ENCODE data around the gene ZNF837. TPM values are rescaled to one million over a fixed set of nuclear protein-coding genes. Genes with fewer than 3 reads are reported as not detected.

The ZNF837 gene
- total and polyA plus RNA-seq, 2 of the 13 experiments (the other 11 are each of a cell fraction or from before 2014, with no cell fraction given), result 0.29 to 1.3 TPM

DNA sequence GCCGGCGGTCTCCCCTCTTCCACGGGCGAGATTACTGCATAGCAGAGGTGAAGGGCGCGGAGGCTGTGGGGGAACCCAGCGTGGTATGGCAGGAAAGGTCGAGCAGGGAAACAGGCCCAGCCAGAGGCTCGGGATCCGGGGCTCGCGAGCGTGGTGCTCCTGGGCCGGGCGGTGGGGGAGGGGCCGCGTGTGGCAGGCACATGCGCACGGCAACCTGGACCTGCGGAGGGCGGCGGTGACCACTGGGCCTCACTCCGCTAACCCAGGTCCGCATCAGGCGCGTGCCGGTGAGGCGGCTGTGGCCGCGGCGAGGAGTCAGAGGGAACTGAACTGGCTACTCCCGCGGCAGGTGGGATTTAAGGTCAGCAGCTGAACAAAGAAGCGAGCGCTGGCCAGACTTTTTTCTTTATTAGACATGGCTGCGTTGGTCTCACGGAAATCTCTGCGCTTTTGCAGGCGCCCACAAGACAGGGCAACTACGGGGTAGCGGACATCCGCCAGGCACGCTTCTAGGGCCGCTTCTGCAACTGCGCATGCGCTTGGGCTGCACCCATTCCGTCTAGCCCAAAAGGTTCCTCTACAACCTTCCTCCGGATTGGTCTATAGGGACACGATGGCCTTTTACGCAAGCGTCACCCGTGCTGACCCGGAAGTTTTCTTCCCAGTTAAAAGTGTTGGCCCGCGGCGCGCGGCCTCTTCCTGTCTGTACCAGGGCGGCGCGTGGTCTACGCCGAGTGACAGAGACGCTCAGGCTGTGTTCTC, 5.9 kb upstream of the ZNF837 start, which contains the start of gene RPS5 (continued):
- peak; percentile 85 for TF ChIP-seq ZNF567 (CRISPR knock-in tag; IDR thresholded peaks at IDR 0.05; ENCODE audit: borderline replicate concordance)
- TF ChIP-seq, protein P1, sequence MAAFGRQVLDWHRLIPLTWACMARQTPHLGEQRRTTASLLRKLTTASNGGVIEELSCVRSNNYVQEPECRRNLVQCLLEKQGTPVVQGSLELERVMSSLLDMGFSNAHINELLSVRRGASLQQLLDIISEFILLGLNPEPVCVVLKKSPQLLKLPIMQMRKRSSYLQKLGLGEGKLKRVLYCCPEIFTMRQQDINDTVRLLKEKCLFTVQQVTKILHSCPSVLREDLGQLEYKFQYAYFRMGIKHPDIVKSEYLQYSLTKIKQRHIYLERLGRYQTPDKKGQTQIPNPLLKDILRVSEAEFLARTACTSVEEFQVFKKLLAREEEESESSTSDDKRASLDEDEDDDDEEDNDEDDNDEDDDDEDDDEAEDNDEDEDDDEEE (CRISPR knock-in tag; IDR thresholded peaks at IDR 0.05), result peak; percentile 76; the same call in 1 of the 2 replicates
- peak; percentile 79 for TF ChIP-seq YY1 (IDR thresholded peaks at IDR 0.05; ENCODE audit: insufficient read depth, insufficient replicate concordance, low read depth, low read length)
- TF ChIP-seq, protein P2, sequence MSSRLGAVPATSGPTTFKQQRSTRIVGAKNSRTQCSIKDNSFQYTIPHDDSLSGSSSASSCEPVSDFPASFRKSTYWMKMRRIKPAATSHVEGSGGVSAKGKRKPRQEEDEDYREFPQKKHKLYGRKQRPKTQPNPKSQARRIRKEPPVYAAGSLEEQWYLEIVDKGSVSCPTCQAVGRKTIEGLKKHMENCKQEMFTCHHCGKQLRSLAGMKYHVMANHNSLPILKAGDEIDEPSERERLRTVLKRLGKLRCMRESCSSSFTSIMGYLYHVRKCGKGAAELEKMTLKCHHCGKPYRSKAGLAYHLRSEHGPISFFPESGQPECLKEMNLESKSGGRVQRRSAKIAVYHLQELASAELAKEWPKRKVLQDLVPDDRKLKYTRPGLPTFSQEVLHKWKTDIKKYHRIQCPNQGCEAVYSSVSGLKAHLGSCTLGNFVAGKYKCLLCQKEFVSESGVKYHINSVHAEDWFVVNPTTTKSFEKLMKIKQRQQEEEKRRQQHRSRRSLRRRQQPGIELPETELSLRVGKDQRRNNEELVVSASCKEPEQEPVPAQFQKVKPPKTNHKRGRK (CRISPR knock-in tag; IDR thresholded peaks at IDR 0.05), result 0 out of 2 replicates have a peak, but pooled peaks have one; percentile 43
- no peak for TF ChIP-seq JDP2 (CRISPR knock-in tag; IDR thresholded peaks at IDR 0.05; ENCODE audit: borderline replicate concordance)
- no peak for TF ChIP-seq ZFYVE20 (CRISPR knock-in tag; IDR thresholded peaks at IDR 0.05; ENCODE audit: borderline replicate concordance, low read depth)
- TF ChIP-seq MED1 (CRISPR knock-in tag; IDR thresholded peaks at IDR 0.05), result peak; percentile 36
- TF ChIP-seq, protein P3, sequence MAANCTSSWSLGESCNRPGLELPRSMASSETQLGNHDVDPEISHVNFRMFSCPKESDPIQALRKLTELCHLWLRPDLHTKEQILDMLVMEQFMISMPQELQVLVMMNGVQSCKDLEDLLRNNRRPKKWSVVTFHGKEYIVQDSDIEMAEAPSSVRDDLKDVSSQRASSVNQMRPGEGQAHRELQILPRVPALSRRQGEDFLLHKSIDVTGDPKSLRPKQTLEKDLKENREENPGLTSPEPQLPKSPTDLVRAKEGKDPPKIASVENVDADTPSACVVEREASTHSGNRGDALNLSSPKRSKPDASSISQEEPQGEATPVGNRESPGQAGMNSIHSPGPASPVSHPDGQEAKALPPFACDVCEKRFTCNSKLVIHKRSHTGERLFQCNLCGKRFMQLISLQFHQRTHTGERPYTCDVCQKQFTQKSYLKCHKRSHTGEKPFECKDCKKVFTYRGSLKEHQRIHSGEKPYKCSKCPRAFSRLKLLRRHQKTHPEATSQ (CRISPR knock-in tag; IDR thresholded peaks at IDR 0.05; ENCODE audit: borderline replicate concordance), result no peak; the same call in 1 of the 2 replicates
- peak; percentile 91; the same call in 1 of the 2 replicates for TF ChIP-seq ZNF547 (CRISPR knock-in tag; IDR thresholded peaks at IDR 0.05)
- TF ChIP-seq ZFP36L2 (CRISPR knock-in tag; IDR thresholded peaks at IDR 0.05), result no peak
- TF ChIP-seq BCL6 (CRISPR knock-in tag; IDR thresholded peaks at IDR 0.05), result peak; percentile 38; the same call in 1 of the 2 replicates
- TF ChIP-seq, protein P4, sequence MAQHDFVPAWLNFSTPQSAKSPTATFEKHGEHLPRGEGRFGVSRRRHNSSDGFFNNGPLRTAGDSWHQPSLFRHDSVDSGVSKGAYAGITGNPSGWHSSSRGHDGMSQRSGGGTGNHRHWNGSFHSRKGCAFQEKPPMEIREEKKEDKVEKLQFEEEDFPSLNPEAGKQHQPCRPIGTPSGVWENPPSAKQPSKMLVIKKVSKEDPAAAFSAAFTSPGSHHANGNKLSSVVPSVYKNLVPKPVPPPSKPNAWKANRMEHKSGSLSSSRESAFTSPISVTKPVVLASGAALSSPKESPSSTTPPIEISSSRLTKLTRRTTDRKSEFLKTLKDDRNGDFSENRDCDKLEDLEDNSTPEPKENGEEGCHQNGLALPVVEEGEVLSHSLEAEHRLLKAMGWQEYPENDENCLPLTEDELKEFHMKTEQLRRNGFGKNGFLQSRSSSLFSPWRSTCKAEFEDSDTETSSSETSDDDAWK (CRISPR knock-in tag; IDR thresholded peaks at IDR 0.05), result no peak
- no peak for TF ChIP-seq ZBTB1 (CRISPR knock-in tag; IDR thresholded peaks at IDR 0.05; ENCODE audit: borderline replicate concordance)
- TF ChIP-seq ZNF333 (CRISPR knock-in tag; IDR thresholded peaks at IDR 0.05; ENCODE audit: borderline replicate concordance), result peak; percentile 85
- 0 out of 2 replicates have a peak, but pooled peaks have one; percentile 52 for TF ChIP-seq FLYWCH1 (CRISPR knock-in tag; IDR thresholded peaks at IDR 0.05)
- TF ChIP-seq PAWR (CRISPR knock-in tag; IDR thresholded peaks at IDR 0.05; ENCODE audit: borderline replicate concordance), result no peak
- 0 out of 2 replicates have a peak, but pooled peaks have one; percentile 56 for TF ChIP-seq ZNF20 (CRISPR knock-in tag; IDR thresholded peaks at IDR 0.05)
- TF ChIP-seq ZNF230 (CRISPR knock-in tag; IDR thresholded peaks at IDR 0.05), result peak; percentile 53
- 0 out of 2 replicates have a peak, but pooled peaks have one; percentile 16 for TF ChIP-seq ZNF569 (CRISPR knock-in tag; IDR thresholded peaks at IDR 0.05; ENCODE audit: borderline replicate concordance)
- TF ChIP-seq, protein P5, sequence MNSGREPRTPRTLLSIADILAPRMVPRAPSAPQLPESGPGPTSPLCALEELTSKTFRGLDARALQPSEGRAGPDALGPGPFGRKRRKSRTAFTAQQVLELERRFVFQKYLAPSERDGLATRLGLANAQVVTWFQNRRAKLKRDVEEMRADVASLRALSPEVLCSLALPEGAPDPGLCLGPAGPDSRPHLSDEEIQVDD (CRISPR knock-in tag; IDR thresholded peaks at IDR 0.05; ENCODE audit: borderline replicate concordance), result peak; percentile 88; the same call in 1 of the 2 replicates
- TF ChIP-seq MAF1 (CRISPR knock-in tag; IDR thresholded peaks at IDR 0.05; ENCODE audit: borderline replicate concordance), result 0 out of 2 replicates have a peak, but pooled peaks have one; percentile 65
- peak; percentile 77 for TF ChIP-seq ZNF143 (CRISPR knock-in tag; IDR thresholded peaks at IDR 0.05)
- TF ChIP-seq TCF7 (IDR thresholded peaks at IDR 0.05; ENCODE audit: low read depth), result no peak
